HCT116 (cell line): ENCODE measurements around the gene BAIAP2. TPM values are rescaled to one million over a fixed set of nuclear protein-coding genes. Genes with fewer than 3 reads are reported as not detected.

Experiments used
- CEBPB ChIP-seq: IDR thresholded peaks from 2 replicates; pipeline ENCODE4 v1.6.1; 2012; ENCODE audit warnings: low read depth
- RAD21 ChIP-seq: IDR thresholded peaks from 2 replicates; pipeline ENCODE4 v1.6.1; 2012; ENCODE audit warnings: low read depth, mild to moderate bottlenecking
- YY1 ChIP-seq: IDR thresholded peaks from 2 replicates; pipeline ENCODE4 v1.6.1; 2011; ENCODE audit warnings: low read length, low read depth, moderate library complexity, mild to moderate bottlenecking; ENCODE audit not compliant: insufficient replicate concordance; ENCODE audit errors: extremely low read depth
- ZFX ChIP-seq: fragments of 450-650 bp; IDR thresholded peaks from 2 replicates; pipeline ENCODE4 v1.6.1; 2017
- ZNF274 ChIP-seq: fragments of 200-500 bp; sonication (Bioruptor generic); IDR thresholded peaks from 2 replicates; pipeline ENCODE4 v1.6.1; 2014; ENCODE audit warnings: mild to moderate bottlenecking, low read depth, low read length, inconsistent platforms
- total RNA-seq: library from RNA; stranded (reverse); gene quantifications from one replicate; pipeline ENCODE4 v1.2.1, GENCODE V29; 2021; ENCODE audit not compliant: unreplicated experiment
- TF ChIP-seq, protein P1 (sequence below): IDR thresholded peaks from 2 replicates; pipeline ENCODE4 v1.6.1; 2012; ENCODE audit warnings: low read depth
- TF ChIP-seq, protein P2 (sequence below): IDR thresholded peaks from 2 replicates; pipeline ENCODE4 v1.6.1; 2011; ENCODE audit warnings: mild to moderate bottlenecking, low read length, moderate library complexity; ENCODE audit not compliant: insufficient replicate concordance; ENCODE audit errors: extremely low read depth

The BAIAP2 gene
- total RNA-seq, 1 experiment from 2014 or later = 105 TPM

DNA sequence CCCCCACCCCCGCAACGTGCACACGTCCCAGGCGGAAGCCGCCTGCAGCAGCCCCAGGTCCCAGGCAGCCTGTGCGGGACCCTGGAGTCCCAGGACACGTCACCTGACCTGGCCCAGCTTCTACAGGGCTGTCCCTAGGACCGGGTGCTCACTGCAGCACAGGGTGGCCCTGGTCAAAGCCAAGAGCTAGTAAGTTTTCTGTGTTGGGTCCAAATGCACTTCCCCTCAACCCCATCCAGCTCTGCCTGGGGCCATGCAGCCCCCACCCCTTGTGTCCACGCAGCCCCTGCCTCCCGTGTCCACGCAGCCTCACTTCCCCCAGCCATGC, 108.2 kb downstream of the BAIAP2 start (continued):
- TF ChIP-seq, protein P1, sequence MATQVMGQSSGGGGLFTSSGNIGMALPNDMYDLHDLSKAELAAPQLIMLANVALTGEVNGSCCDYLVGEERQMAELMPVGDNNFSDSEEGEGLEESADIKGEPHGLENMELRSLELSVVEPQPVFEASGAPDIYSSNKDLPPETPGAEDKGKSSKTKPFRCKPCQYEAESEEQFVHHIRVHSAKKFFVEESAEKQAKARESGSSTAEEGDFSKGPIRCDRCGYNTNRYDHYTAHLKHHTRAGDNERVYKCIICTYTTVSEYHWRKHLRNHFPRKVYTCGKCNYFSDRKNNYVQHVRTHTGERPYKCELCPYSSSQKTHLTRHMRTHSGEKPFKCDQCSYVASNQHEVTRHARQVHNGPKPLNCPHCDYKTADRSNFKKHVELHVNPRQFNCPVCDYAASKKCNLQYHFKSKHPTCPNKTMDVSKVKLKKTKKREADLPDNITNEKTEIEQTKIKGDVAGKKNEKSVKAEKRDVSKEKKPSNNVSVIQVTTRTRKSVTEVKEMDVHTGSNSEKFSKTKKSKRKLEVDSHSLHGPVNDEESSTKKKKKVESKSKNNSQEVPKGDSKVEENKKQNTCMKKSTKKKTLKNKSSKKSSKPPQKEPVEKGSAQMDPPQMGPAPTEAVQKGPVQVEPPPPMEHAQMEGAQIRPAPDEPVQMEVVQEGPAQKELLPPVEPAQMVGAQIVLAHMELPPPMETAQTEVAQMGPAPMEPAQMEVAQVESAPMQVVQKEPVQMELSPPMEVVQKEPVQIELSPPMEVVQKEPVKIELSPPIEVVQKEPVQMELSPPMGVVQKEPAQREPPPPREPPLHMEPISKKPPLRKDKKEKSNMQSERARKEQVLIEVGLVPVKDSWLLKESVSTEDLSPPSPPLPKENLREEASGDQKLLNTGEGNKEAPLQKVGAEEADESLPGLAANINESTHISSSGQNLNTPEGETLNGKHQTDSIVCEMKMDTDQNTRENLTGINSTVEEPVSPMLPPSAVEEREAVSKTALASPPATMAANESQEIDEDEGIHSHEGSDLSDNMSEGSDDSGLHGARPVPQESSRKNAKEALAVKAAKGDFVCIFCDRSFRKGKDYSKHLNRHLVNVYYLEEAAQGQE = no peak
- no peak for TF ChIP-seq ZFX
- TF ChIP-seq CEBPB = no peak
- no peak for TF ChIP-seq ZNF274
- TF ChIP-seq RAD21 = no peak
- no peak for TF ChIP-seq YY1
- TF ChIP-seq, protein P2, sequence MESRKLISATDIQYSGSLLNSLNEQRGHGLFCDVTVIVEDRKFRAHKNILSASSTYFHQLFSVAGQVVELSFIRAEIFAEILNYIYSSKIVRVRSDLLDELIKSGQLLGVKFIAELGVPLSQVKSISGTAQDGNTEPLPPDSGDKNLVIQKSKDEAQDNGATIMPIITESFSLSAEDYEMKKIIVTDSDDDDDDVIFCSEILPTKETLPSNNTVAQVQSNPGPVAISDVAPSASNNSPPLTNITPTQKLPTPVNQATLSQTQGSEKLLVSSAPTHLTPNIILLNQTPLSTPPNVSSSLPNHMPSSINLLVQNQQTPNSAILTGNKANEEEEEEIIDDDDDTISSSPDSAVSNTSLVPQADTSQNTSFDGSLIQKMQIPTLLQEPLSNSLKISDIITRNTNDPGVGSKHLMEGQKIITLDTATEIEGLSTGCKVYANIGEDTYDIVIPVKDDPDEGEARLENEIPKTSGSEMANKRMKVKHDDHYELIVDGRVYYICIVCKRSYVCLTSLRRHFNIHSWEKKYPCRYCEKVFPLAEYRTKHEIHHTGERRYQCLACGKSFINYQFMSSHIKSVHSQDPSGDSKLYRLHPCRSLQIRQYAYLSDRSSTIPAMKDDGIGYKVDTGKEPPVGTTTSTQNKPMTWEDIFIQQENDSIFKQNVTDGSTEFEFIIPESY = no peak
